Upper lobe of right lung (tissue), 1 donor: ENCODE results near the gene GTPBP2. TPM values are rescaled to one million over a fixed set of nuclear protein-coding genes. Genes with fewer than 3 reads are reported as not detected.

Source experiments
- ATAC-seq: fragments of 200-7000 bp; cut with Tn5 transposase; one replicate; pipeline ENCODE4 v1.9.1; 2020; ENCODE audit warnings: mild to moderate bottlenecking, moderate library complexity
- DNase-seq: peaks from one replicate; pipeline ENCODE4 v3.0.0-alpha.2; 2020
- H3K27ac ChIP-seq: fragments of 200-600 bp; one replicate; pipeline ENCODE4 v1.8.0; 2022
- H3K27me3 ChIP-seq: fragments of 200-600 bp; one replicate; pipeline ENCODE4 v1.8.0; 2022; ENCODE audit warnings: mild to moderate bottlenecking
- H3K36me3 ChIP-seq: fragments of 200-600 bp; one replicate; pipeline ENCODE4 v1.8.0; 2022
- H3K4me1 ChIP-seq: fragments of 200-600 bp; one replicate; pipeline ENCODE4 v1.8.0; 2022
- H3K4me3 ChIP-seq: fragments of 200-600 bp; one replicate; pipeline ENCODE4 v1.8.0; 2022; ENCODE audit warnings: mild to moderate bottlenecking
- H3K9me3 ChIP-seq: fragments of 200-600 bp; one replicate; pipeline ENCODE4 v1.8.0; 2022
- CTCF ChIP-seq: fragments of 200-600 bp; IDR thresholded peaks from one replicate; pipeline ENCODE4 v1.8.0; 2022; ENCODE audit warnings: antibody characterized with exemption
- intact Hi-C: fragments of 100-400 bp; cut with DNase I; formaldehyde crosslinking; loops from one replicate; pipeline ENCODE4 v1.11.0; 2022
- total RNA-seq: library from RNA; stranded (reverse); fragmentation: NEBNext Ultra II Directional; extraction: Animal tissue kit (Norgen Biotek cat#: 25700); gene quantifications from one replicate; pipeline ENCODE4 v1.2.1, GENCODE V29; 2021
- donor health status: DM: no; HTN: yes; CAD: no; lungs with severe emphysema.

Gene GTPBP2
- total RNA-seq, 1 donor from 2014 or later: 85.7 TPM

GRCh38 chr6:43575105-43575771, 53.8 kb downstream of the GTPBP2 start:
- Histone ChIP-seq H3K4me1 (peaks cover 25% of the 10 kb centered on the region), H3K4me3 (peak overlapping the region; percentile 96), H3K27ac (peak overlapping the region; percentile 71), H3K27me3 (no peaks in the 10 kb centered on the region), H3K9me3 (no peaks in the 10 kb centered on the region), H3K36me3 (peaks cover 29% of the 10 kb centered on the region)
- ATAC-seq: peak; percentile 58
- no peak for TF ChIP-seq CTCF
- intact Hi-C loops: no loop called here
- peak; percentile 82 for DNase-seq

- DNase-seq: no peak
- ATAC-seq: no peak
- Histone ChIP-seq H3K27ac (no peak overlapping the region), H3K9me3 (no peaks in the 10 kb centered on the region), H3K4me1 (peaks cover 11% of the 10 kb centered on the region), H3K36me3 (peaks cover 54% of the 10 kb centered on the region), H3K27me3 (no peaks in the 10 kb centered on the region), H3K4me3 (no peak overlapping the region)
- TF ChIP-seq CTCF: no peak
- intact Hi-C loops: no loop called here
These were observed 57.0 kb downstream of the GTPBP2 start for GRCh38 chr6:43572015-43572414.

- TF ChIP-seq CTCF: no peak
- Histone ChIP-seq H3K36me3 (peaks cover 64% of the 10 kb centered on the region), H3K9me3 (no peaks in the 10 kb centered on the region), H3K27ac (no peak overlapping the region), H3K4me3 (no peak overlapping the region), H3K4me1 (peaks cover 7% of the 10 kb centered on the region), H3K27me3 (no peaks in the 10 kb centered on the region)
- intact Hi-C loops: no loop called here
- DNase-seq (no peak), ATAC-seq (no peak)
These were observed 58.1 kb downstream of the GTPBP2 start for GRCh38 chr6:43570876-43571441.

Other genes starting within 250 kb of the GTPBP2 start
- 30.0 TPM for gene ABCC10, start 201.7 kb downstream of the GTPBP2 start, total RNA-seq
- gene DLK2, start 173.7 kb downstream of the GTPBP2 start, total RNA-seq: 0.23 TPM
- gene TJAP1, start 151.7 kb downstream of the GTPBP2 start, total RNA-seq: 31.2 TPM
- 0.55 TPM for gene LRRC73, start 118.9 kb downstream of the GTPBP2 start, total RNA-seq
- gene YIPF3, start 112.3 kb downstream of the GTPBP2 start, total RNA-seq: 100 TPM
- 28.5 TPM for gene POLR1C, start 112.2 kb downstream of the GTPBP2 start, total RNA-seq
- 36.9 TPM for gene XPO5, start 53.2 kb downstream of the GTPBP2 start, total RNA-seq
- 21.4 TPM for gene POLH, start 53.1 kb downstream of the GTPBP2 start, total RNA-seq
- 18.5 TPM for gene MAD2L1BP, start 6.6 kb upstream of the GTPBP2 start, total RNA-seq
- 0.20 TPM for gene RSPH9, start 15.8 kb upstream of the GTPBP2 start, total RNA-seq
- 28.1 TPM for gene MRPS18A, start 58.5 kb upstream of the GTPBP2 start, total RNA-seq
- gene VEGFA, start 140.9 kb upstream of the GTPBP2 start, total RNA-seq: 231 TPM